H4 (cell line): Measurements from ENCODE around the gene DDX51. TPM values are rescaled to one million over a fixed set of nuclear protein-coding genes. Genes with fewer than 3 reads are reported as not detected.
"Not testable (repeated sequence)": the region's sequence is repeated elsewhere in the genome, so short reads cannot be mapped to it uniquely, and the experiment has no call there.

Experiments
- DNase-seq: peaks from one replicate; pipeline ENCODE4 v3.0.0-alpha.2; 2015; ENCODE audit warnings: low spot score
- total RNA-seq: library from RNA; depleted of rRNA; stranded (reverse); fragments of >200 nt; shearing (Covaris generic); gene quantifications from 2 replicates; pipeline ENCODE4 v1.2.3, GENCODE V29; 2014

The DDX51 gene
- total RNA-seq, 1 experiment from 2014 or later = 4.2 TPM

DNA sequence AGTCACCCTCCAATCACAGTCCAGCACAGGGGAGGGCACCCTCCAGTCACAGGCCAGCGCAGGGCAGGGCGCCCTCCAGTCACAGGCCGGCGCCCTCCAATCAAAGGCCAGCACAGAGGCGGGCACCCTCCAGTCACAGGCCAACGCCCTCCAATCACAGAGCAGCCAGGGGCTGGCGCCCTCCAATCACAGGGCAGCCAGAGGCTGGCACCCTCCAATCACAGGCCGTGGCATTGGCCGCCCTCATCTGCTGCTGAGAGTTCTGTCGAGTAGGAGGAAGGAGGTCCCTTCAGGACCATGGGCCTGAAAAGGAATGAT is 26.6 kb downstream of the DDX51 start:
- no peak for DNase-seq

DNA sequence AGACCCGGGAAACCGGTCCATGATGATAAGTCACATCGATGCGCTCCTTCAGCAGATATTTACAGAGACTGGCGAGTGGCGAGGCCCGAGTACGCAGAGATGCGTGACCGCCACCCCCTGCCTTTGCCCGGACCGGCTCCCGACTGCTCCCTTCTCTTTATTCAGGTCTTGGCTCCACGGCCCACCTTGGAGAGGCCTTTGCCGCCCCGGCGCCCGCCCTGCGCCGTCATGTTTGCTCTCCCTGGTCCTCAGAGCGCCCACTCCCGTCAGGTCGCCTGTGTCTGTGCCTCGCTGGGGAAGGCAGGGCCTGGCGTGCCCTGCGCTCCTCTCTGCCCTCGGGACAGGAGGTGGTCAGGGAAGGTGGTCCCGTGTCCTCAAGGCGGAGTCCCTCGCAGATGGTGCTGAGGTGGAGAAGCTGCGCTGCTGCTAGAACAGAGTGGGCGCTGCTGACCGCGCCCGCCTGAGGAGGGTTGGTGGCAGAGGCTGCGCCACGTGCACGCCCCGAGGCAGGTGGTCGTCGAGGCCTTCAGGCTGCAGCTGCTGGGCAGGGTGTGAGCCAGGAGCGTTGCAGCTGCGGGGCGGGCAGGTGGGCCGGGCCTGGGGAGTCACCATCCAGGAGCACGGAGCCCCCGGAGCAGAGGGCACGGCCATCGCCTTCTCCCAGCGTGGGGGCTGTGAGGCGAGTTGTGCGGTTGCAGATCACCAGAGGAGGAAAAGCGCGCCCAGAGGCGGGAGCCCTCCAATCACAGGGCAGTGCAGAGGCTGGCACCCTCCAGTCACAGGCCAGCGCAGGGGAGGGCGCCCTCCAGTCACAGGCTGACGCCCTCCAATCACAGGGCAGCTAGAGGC is 27.2 kb downstream of the DDX51 start:
- DNase-seq = no peak

DNA sequence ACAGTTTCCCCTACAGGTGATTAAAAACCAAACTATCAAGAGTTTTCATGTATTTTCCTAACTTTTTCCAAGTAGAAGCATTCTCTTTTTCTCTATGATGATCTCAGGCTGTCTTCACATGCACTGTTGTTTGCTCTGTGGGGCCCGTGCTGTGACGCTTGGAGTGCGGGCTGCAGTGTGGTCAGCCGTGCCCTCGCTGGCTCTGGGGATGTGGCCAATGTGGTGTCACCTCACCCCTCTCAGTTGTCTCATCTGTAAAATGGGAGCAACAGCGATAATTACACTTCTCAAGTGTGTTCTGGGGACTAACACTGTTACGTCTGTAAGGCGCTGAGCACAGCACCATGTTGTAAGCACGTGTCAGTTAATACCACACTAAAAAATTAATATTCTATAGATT is 28.6 kb downstream of the DDX51 start:
- DNase-seq = no peak

DNA sequence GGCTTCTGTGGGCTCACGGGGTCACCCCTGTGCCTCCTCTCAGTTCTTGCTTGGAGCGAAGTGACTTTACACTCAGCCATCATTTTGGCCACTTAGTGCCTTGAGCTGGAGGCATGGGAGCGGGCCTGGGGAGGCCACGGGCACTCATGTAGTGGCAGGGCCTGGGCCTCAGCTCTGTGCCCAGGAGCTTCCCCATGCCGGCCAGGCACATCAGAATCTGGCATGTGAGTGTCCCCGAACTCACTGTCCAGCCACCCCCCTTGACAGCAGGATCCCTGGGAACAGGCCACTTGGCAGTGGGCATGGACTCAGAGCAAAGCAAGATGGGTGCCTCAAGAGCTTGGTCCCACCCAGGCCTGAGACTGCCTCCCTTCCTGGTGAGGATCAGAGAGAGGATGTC is 29.5 kb downstream of the DDX51 start:
- DNase-seq = no peak

DNA sequence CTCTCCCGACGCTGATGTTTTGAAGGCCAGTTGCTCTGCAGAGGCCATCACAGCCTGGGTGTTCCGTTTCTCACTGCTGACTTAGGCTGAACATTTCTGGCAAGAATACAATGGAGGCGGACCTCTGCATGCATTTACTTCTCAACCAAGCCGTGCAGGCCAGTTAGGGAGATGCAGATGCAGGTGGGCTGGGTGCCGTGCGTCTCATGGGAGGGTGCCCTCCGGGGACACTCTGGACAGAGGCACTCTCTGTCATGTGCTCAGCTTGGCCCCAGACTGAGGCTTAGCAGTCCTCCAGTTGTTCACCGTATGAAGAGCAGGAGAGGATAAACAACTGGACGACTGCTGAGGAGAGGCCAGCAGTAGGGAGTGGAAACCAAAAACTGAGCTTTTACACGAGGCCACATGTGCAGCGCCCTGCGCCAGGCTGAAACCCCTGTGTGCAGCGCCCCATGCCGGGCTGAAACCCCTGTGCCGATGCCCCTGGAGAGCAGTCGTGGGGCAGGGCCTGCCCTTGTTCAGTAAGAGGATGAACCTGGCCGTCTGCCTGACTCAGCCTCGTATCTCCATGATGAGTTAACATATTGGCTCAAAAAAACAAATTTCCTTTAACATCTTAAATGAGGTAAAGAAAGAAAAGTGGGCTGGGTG is 32.3 kb downstream of the DDX51 start:
- no peak for DNase-seq

DNA sequence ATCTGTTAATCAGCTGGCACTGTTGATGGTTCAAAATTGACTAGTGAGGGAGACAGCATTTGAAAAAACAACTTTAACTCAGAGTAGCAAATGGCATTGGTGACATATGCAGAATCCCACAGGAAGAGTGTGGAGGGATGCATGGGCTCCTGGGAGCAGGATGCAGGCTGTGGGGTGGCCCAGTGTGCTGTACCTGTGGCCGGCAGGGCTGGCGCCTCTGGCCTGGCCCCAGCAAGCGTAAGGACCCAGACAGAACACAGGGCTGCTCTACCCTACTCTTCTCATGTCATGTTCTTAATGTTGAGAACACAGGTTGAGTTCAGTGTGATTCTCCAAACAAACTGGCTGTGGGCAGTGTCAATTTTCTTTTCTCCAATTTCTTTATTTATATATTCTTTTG is 33.4 kb downstream of the DDX51 start:
- no peak for DNase-seq

DNA sequence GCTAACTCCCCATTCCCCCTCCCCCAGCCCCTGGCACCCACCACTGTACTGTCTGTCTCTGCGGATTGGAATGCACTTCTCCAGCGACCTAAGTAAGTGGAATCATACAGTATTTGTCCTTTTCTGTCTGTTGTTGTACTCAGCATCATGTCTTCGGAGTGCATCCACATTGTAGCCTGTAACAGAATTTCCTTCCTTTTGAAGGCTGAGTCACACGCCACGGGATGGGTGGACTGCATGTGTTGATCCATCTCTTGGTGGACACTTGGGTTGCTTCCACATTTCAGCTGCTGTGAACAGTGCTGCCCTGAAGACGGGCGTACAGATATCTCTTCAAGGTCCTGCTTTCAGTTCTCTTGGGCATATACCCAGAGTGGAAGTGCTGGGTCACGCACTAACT is 34.4 kb downstream of the DDX51 start:
- DNase-seq = no peak

DNA sequence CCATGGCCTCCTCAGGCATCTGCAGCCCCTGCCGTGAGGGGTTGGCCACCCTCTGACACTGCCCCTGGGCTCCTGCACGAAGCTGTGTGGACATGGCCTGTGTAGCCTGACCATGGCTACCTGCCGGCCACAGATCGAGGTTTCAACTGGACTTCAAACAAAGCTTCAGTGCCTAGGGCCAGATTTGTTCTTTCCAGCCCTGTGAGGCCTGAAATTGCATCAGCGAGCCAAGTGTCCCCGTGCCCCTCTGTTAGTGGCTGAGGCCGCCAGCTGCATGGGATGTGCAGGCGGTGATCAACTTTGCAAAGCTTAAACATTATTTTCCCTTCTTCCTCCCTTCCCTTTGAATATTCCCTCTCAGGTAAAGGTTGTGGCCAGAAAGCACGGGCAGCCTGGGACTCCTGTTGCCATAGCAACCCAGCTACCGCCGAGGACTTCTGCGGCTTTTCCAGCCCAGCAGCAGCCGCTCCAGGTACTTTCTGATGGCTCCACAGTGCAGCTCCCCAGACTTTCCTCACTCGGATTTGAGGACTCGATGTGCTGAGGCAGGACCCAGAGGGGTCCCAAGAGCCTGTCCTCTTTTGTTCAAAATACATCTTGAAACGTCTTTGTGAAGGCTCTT is 35.8 kb downstream of the DDX51 start:
- DNase-seq = no peak

DNA sequence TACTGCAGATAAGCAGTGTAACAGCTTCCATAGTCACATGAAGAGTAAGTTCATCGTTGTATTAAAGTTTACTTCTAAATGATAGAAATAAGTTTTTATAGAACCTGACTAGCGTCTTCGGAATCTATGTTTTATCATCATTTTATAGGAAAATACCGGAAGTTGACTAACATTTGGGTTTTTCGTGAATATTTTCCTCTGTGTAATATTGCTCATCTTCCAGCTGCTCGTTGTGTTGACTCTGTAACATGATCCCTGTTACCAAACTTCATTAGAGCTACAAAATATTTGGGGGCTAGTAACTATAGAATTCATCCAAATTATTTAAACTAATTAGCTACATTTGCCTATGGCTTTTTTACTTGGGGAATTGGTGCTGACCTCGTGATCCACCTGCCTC is 37.2 kb downstream of the DDX51 start:
- no peak for DNase-seq

DNA sequence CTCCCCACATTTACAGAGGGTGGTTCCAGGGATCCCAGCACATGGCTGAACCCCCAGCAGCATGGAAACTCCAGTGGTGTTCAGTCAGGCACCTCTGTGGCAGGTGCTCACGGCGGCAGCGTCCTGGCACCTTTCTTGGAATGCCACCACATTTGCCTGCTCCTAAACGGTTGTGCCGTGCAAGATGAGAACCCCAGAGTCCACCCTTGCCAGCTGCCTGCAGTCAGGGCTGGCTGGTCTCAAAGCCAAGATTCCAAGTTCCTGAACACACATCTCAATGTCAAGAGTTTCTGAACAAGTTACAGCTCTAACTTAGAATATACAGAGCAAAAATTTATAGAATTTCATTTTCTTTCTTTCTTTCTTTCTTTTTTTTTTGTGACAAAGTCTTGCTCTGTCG is 38.7 kb downstream of the DDX51 start:
- no peak for DNase-seq

DNA sequence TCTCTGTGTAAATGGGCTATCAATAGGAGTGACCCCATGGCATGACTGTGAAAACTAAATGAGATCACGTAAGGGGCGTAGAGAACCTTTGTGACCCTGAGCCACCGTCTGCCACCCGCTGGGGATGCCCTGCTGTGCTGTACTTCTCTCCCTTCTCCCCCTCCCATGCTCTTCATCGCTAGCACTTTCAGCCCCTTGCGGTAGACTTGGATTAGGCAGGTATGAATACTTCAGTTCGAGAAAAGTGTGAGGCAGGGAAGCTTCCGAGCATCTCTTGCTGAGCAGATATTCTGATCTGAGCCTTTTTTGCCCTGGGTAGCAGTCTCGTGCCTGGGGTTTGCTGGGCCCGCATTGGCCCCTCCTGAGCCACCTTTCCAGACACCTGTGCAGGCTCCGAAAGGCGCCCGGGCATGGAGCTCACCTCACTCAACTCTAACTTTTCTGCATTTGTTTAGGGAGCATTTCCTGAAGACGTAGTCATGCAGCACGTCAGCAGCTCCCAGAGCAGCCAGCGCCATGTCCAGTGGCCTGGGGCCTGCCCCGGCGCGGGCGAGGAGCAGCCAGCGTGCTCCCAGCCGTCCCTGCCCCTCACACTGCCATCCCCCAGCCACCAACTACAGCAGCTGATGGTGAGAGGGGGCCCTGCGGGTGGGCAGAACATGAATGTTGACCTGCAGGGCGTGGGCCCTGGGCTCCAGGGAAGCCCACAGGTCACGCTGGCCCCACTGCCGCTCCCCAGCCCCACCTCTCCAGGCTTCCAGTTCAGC is 40.4 kb downstream of the DDX51 start:
- no peak for DNase-seq

DNA sequence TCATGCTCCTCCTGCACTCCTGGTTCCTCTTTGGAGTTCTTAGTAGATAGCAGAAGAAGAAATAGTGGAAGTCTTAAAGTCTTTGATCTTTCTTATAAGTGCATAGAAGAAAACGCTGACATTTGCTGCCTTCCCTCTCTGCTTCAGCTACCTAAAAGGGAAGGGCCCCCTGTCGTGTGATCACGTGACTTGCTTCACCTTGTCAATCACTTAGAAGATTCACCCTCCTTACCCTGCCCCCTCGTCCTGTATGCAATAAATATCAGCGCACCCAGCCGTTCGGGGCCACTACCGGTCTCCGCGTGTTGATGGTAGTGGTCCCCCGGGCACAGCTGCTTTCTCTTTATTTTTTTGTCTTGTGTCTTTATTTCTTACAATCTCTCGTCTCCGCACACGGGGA is 41.0 kb downstream of the DDX51 start:
- DNase-seq = not testable (repeated sequence)

DNA sequence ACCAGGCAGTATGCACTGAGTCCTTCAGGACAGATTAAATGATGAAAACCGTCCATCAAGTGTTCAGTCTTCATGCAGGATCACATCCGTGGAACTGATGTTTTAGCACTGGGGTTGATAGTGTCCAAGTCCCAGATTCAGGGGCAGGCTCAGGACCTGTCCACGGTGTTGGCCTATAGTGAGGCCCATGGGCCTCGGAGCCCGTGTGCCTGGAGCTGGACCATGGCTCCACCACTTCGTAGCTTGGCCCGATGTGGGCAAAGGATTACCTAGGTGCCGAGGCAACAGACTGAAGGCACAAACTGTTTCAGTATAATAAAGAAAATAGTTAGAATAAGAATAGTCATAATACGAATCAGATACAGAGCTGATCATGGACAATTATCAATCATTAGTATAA is 41.8 kb downstream of the DDX51 start:
- no peak for DNase-seq

DNA sequence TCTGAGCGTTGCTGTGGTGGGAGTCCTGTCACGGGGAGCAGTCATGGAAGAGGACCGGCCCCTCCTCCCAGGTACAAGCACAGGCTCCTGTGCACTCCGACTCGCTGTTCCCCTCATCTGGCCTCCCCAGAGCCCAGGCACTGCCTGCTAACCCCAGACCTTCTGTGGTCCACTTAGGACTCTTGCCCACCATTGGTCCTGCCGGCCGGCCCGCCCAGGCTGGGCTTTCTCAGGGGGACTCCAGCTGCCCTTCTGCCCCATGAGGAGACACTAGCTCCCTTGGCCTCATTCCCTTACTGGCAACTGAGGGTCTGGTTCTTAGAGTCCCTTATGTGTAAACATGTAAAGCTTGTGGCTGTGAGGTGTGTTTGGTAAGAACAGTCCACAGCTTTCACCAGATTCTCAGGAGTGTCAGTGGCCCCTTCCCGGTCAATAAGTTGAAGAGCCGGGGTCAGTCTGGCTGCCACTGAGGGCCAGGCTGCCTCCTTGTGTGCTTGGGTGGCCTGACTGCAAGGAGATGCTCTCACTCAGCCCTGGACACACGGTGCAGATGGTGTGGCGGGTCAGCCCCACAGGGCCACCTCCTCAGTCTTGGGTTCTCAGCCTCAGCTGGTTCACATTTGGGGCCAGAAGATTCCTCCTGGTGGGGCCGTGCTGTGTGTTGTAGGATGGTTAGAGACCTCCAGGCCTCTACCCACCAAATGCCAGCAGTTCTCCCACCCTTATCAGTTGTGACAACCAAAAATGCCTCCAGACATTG is 43.6 kb downstream of the DDX51 start:
- DNase-seq = no peak

DNA sequence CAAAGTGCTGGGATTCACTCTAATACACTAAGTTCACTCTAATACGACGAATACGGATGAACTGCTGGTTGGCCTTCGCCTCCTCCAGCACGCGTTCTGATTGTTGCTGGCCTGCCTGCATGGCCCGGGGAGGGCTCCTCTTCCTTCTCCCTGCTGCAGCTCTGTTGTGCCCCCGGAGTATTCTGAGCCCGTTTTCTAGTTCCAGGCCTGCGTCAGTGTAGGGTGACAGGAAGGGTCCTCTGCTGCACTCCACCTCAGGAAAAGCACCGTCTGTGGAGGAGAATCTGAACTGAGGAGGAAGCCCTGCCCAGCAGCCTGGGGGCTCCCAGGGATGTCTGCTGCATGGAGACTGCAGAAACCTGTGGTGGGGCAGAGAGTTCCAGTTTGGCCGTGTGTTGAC is 44.4 kb downstream of the DDX51 start:
- DNase-seq = no peak

DNA sequence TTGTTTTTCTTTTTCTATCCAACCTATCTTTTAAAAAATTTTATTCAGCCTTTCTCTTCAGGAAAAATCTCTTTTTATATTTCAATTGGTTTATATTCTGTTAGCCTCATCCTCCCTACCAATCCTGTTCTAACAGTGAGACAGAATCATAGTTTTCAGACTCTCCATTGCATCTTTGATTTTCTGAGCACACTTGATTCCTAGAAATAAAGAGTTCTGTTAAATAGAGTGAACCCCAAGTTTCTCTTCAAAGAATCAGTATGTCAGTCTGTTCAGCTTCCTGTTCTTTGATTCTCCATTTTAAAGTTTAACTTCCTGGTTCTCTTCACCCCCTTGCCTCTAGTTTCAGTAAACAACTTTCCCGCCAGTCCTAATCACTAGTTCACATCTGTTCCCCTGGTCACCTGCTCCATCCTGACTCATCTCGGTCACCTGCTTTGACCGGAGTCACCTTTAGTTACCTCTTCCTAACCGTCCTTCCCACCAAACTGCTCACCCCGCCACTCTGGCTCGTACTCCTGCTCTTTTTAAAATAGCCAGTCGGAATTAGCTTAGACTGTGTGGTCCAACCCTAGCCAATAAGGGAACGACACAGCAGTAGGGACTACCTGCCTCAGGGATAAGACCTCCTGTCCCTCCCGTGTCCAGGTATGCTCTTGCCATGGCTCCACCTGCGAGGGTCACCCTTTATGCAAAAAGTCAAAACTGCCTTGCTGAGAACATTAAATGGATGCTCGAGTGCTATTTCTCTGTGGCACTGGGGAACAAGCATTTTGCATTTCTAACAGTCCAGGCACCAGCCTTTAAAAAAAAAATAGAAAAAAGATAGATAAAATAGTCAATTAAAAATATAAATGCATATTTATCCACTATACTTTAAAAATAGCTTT is 48.4 kb downstream of the DDX51 start:
- DNase-seq = no peak

DNA sequence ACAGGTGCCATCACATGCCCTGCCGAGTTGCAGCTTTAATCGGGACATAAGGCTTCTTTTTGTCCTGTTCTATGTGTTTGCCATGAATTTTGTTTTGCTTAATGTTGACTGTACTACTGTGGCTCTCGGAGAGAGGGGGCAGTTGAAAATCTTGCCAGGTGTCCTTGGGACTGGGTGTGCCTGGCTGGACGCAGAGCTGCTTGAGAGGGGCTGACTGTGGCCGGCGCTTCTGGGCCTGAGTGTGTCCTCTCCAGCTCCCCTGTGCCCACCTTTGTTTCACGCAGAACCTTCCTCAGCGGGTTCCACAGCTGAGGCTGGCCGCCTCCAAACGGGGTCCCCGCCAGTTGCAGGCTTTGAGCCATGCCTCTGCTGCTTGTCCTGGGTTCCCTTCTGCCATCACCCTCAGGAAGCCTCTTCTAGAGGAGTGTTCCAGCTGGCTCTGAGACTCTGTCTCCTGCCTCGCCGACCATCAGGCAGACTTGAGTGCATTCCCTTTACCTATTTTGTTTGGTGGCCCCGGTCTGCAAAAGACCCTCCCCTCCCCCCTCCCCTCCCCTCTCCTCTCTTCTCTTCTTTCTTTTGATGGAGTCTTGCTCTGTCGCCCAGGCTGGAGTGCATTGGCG is 49.7 kb downstream of the DDX51 start:
- no peak for DNase-seq

DNA sequence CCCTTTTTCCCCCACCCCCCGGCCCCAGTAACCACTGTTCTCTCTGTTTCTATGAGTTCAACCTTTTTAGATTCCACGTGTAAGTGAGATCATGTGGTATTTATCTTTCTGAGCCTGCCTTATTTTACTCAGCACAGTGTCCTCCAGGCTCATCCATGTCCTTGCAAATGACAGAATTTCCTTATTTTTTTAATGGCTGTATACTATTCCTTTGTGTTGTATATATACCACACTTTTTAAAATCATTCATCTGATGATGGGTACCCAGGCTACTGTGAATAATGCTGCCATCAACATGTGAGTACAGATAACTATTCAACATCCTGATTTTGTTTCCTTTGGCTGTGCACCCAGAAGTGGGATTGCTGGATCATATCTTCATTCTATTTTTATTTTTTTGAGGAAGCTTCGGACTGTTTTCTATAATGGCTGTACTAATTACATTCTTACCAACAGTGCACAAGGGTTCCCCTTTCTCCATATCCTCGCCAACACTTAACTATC is 54.7 kb downstream of the DDX51 start:
- DNase-seq = no peak
